ENCODE results near the gene RTP3.

DNA sequence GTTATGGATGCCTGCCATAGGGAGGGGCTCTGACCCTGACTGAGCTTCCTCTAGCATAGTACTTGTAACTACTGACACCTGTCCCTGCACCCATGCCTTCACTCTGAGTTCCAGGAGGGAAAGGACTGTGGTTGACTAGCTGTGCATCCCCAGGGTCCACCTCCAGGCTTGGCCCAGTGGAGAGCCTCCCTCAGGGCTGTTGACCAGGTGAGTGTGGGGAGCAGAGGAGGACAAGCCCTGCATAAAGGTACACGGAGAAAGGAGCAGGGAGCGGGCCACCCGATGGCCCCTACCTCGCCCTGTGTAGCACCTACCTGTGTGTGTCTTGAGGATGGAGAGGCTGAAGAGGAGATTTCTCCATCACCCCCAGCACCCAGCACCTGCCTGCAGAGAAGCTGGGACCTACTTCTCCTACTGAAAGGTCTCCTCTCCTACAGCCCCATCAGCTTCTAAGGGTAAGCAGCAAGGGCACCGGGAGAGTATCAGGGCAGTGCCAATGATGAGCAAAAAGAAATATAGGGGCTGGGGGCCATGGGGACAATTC is 26.3 kb upstream of the RTP3 start:
- TF ChIP-seq, protein P1, sequence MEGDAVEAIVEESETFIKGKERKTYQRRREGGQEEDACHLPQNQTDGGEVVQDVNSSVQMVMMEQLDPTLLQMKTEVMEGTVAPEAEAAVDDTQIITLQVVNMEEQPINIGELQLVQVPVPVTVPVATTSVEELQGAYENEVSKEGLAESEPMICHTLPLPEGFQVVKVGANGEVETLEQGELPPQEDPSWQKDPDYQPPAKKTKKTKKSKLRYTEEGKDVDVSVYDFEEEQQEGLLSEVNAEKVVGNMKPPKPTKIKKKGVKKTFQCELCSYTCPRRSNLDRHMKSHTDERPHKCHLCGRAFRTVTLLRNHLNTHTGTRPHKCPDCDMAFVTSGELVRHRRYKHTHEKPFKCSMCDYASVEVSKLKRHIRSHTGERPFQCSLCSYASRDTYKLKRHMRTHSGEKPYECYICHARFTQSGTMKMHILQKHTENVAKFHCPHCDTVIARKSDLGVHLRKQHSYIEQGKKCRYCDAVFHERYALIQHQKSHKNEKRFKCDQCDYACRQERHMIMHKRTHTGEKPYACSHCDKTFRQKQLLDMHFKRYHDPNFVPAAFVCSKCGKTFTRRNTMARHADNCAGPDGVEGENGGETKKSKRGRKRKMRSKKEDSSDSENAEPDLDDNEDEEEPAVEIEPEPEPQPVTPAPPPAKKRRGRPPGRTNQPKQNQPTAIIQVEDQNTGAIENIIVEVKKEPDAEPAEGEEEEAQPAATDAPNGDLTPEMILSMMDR (IDR thresholded peaks at IDR 0.05): no peak
- no peak for TF ChIP-seq EP300 (IDR thresholded peaks at IDR 0.05)

Measured in gastroesophageal sphincter (tissue), 3 donors.